HEK293 (cell line): ENCODE data around the gene TMEM202.

Source experiments
- CTCF ChIA-PET: fragments of 350-600 bp; formaldehyde crosslinking; extraction: SDS; loops from one replicate; lab custom pipeline; 2021; ENCODE audit warnings: antibody characterized with exemption; lab: Yijun Ruan, JAX
- POLR2A ChIA-PET: fragments of 300-600 bp; formaldehyde crosslinking; extraction: SDS; loops from one replicate; lab custom pipeline; 2020; ENCODE audit warnings: antibody characterized with exemption, inconsistent platforms; lab: Yijun Ruan, JAX
- H3K27ac ChIP-seq: fragments of 200-500 bp; sonication (Bioruptor generic); 2 replicates; pipeline ENCODE4 v1.5.1; 2014; ENCODE audit warnings: low read depth, low read length, control low read depth, inconsistent platforms; ENCODE audit errors: extremely low read depth
- H3K36me3 ChIP-seq, 2 experiments: fragments of 200-500 bp in 1 of 2; sonication (Bioruptor generic) in 1 of 2; 1 replicate in 1 of 2; 2 replicates in 1 of 2; pipeline ENCODE4 v1.5.1; 2014 to 2017; ENCODE audit warnings: inconsistent platforms in 2 of 2, low read length in 2 of 2; ENCODE audit not compliant: control insufficient read depth in 2 of 2, insufficient read depth in 1 of 2
- H3K4me1 ChIP-seq: fragments of 200-500 bp; sonication (Bioruptor generic); 2 replicates; pipeline ENCODE4 v1.5.1; 2014; ENCODE audit warnings: mild to moderate bottlenecking, low read length, inconsistent platforms; ENCODE audit not compliant: control insufficient read depth, insufficient read depth
- H3K4me3 ChIP-seq: 2 replicates; pipeline ENCODE4 v1.5.1; 2011; ENCODE audit warnings: low read depth, mild to moderate bottlenecking, control low read depth, low read length, moderate library complexity
- H3K9me3 ChIP-seq: fragments of 200-500 bp; sonication (Bioruptor generic); 2 replicates; pipeline ENCODE4 v1.5.1; 2014; ENCODE audit warnings: low read depth, low read length, inconsistent platforms; ENCODE audit not compliant: control insufficient read depth, insufficient read depth
- ATF2 ChIP-seq: fragments of 450-650 bp; formaldehyde crosslinking; IDR thresholded peaks from 2 replicates; pipeline ENCODE4 v1.5.1; 2016; ENCODE audit warnings: missing biosample characterization, missing genetic modification characterization, low read depth
- EGR2 ChIP-seq: fragments of 450-650 bp; formaldehyde crosslinking; IDR thresholded peaks from 2 replicates; pipeline ENCODE4 v1.5.1; 2016; ENCODE audit warnings: low read depth, missing biosample characterization, missing genetic modification characterization
- GLI4 ChIP-seq: fragments of 450-650 bp; formaldehyde crosslinking; IDR thresholded peaks from 2 replicates; pipeline ENCODE4 v1.5.1; 2016; ENCODE audit warnings: missing biosample characterization, missing genetic modification characterization
- HOXC10 ChIP-seq: sonication (generic); formaldehyde crosslinking; IDR thresholded peaks from 2 replicates; pipeline ENCODE4 v1.8.1; 2023; ENCODE audit warnings: mild to moderate bottlenecking, missing genetic modification reagents
- IKZF3 ChIP-seq: fragments of 450-650 bp; IDR thresholded peaks from 2 replicates; pipeline ENCODE4 v1.5.0; 2018; ENCODE audit warnings: missing biosample characterization, mild to moderate bottlenecking, missing genetic modification characterization, moderate library complexity
- OSR2 ChIP-seq: fragments of 450-650 bp; formaldehyde crosslinking; IDR thresholded peaks from 2 replicates; pipeline ENCODE4 v1.5.1; 2016; ENCODE audit warnings: missing biosample characterization, missing genetic modification characterization
- PRDM1 ChIP-seq: fragments of 450-650 bp; formaldehyde crosslinking; IDR thresholded peaks from 2 replicates; pipeline ENCODE4; 2016; ENCODE audit warnings: missing biosample characterization, missing genetic modification characterization
- REPIN1 ChIP-seq: fragments of 450-650 bp; formaldehyde crosslinking; IDR thresholded peaks from 2 replicates; pipeline ENCODE4 v1.5.1; 2017; ENCODE audit warnings: missing biosample characterization, missing genetic modification characterization, low read depth
- YY1 ChIP-seq: fragments of 450-650 bp; formaldehyde crosslinking; IDR thresholded peaks from 2 replicates; pipeline ENCODE4 v1.5.1; 2018; ENCODE audit warnings: missing biosample characterization, missing genetic modification characterization
- ZBTB1 ChIP-seq: fragments of 450-650 bp; formaldehyde crosslinking; IDR thresholded peaks from 2 replicates; pipeline ENCODE4 v1.5.1; 2016; ENCODE audit warnings: missing biosample characterization, missing genetic modification characterization
- ZBTB20 ChIP-seq: fragments of 450-650 bp; formaldehyde crosslinking; IDR thresholded peaks from 2 replicates; pipeline ENCODE4 v1.5.1; 2016; ENCODE audit warnings: missing biosample characterization, missing genetic modification characterization
- ZFHX2 ChIP-seq: fragments of 450-650 bp; formaldehyde crosslinking; conservative IDR thresholded peaks from 2 replicates; pipeline ENCODE4 v1.5.1; 2016; ENCODE audit warnings: missing biosample characterization, missing genetic modification characterization
- ZNF10 ChIP-seq: fragments of 450-650 bp; formaldehyde crosslinking; IDR thresholded peaks from 2 replicates; pipeline ENCODE4 v1.5.1; 2017; ENCODE audit warnings: missing biosample characterization, missing genetic modification characterization
- ZNF112 ChIP-seq: fragments of 450-650 bp; formaldehyde crosslinking; IDR thresholded peaks from 2 replicates; pipeline ENCODE4 v1.5.0; 2017; ENCODE audit warnings: missing biosample characterization, missing genetic modification characterization
- ZNF133 ChIP-seq: fragments of 450-650 bp; formaldehyde crosslinking; IDR thresholded peaks from 2 replicates; pipeline ENCODE4 v1.5.1; 2016; ENCODE audit warnings: missing biosample characterization, missing genetic modification characterization
- ZNF146 ChIP-seq: fragments of 450-650 bp; formaldehyde crosslinking; IDR thresholded peaks from 2 replicates; pipeline ENCODE4 v1.5.1; 2016; ENCODE audit warnings: missing biosample characterization, missing genetic modification characterization
- ZNF2 ChIP-seq: fragments of 450-650 bp; formaldehyde crosslinking; IDR thresholded peaks from 2 replicates; pipeline ENCODE4 v1.5.1; 2016; ENCODE audit warnings: missing biosample characterization, missing genetic modification characterization
- ZNF311 ChIP-seq: fragments of 450-650 bp; formaldehyde crosslinking; IDR thresholded peaks from 2 replicates; pipeline ENCODE4 v1.5.1; 2017; ENCODE audit warnings: missing biosample characterization, missing genetic modification characterization, borderline replicate concordance
- ZNF324 ChIP-seq: fragments of 450-650 bp; formaldehyde crosslinking; IDR thresholded peaks from 2 replicates; pipeline ENCODE4 v1.5.1; 2016; ENCODE audit warnings: missing biosample characterization, missing genetic modification characterization
- ZNF433 ChIP-seq: fragments of 450-650 bp; formaldehyde crosslinking; IDR thresholded peaks from 2 replicates; pipeline ENCODE4 v1.5.1; 2016; ENCODE audit warnings: missing biosample characterization, missing genetic modification characterization, low read depth
- ZNF596 ChIP-seq: fragments of 450-650 bp; IDR thresholded peaks from 2 replicates; pipeline ENCODE4 v1.5.0; 2018; ENCODE audit warnings: missing biosample characterization, mild to moderate bottlenecking, missing genetic modification characterization, moderate library complexity
- ZNF658 ChIP-seq: fragments of 450-650 bp; formaldehyde crosslinking; IDR thresholded peaks from 2 replicates; pipeline ENCODE4; 2016; ENCODE audit warnings: missing biosample characterization, missing genetic modification characterization
- ZNF660 ChIP-seq: fragments of 450-650 bp; IDR thresholded peaks from 2 replicates; pipeline ENCODE4 v1.5.1; 2018; ENCODE audit warnings: missing biosample characterization, mild to moderate bottlenecking, missing genetic modification characterization
- ZNF837 ChIP-seq: fragments of 450-650 bp; formaldehyde crosslinking; IDR thresholded peaks from 2 replicates; pipeline ENCODE4 v1.5.1; 2016; ENCODE audit warnings: missing biosample characterization, missing genetic modification characterization
- TF ChIP-seq, protein P1 (sequence below): fragments of 450-650 bp; formaldehyde crosslinking; IDR thresholded peaks from 2 replicates; pipeline ENCODE4 v1.5.1; 2017; ENCODE audit warnings: missing biosample characterization, mild to moderate bottlenecking, missing genetic modification characterization, moderate library complexity

TMEM202 gene

GRCh38 chr15:72451224-72451623 lies 53.1 kb downstream of the TMEM202 start:
- Histone ChIP-seq H3K36me3 (no peaks in the 10 kb centered on the region), H3K27ac (no peak overlapping the region), H3K4me1 (no peaks in the 10 kb centered on the region), H3K4me3 (no peak overlapping the region), H3K9me3 (no peaks in the 10 kb centered on the region)
- TF ChIP-seq IKZF3 (tag by site-specific recombination) (no peak), ZNF596 (tag by site-specific recombination) (no peak), ZNF311 (no peak), ZNF660 (tag by site-specific recombination) (no peak), OSR2 (no peak), ZNF2 (tag by site-specific recombination) (no peak), HOXC10 (CRISPR knock-in tag) (no peak), ZNF658 (tag by site-specific recombination) (no peak)
- ChIA-PET CTCF (no interaction called here), POLR2A (no interaction called here)

DNA sequence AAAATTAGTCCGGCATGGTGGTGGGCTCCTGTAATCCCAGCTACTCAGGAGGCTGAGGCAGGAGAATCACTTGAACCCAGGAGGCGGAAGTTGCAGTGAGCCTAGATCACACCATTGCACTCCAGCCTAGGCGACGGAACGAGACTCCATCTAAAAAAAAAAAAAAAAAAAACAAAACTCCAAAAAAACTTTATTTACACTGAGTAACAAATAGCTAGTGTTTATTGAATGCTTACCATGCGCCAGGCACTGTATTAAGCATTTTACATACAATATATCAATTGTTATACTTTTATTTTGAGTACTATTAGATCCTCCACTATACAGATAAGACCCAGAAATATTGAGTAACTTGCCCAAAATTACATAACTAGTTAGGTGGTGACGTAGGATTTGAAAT lies 58.6 kb downstream of the TMEM202 start:
- CTCF ChIA-PET, result interaction anchor here (0.6 kb wide), 2 partner anchors 42 to 80 kb away, joined by 3 read pairs; no protein-coding TSS in a partner anchor
- Histone ChIP-seq H3K27ac (no peak overlapping the region), H3K4me3 (no peak overlapping the region), H3K4me1 (no peaks in the 10 kb centered on the region), H3K9me3 (no peaks in the 10 kb centered on the region), H3K36me3 (no peaks in the 10 kb centered on the region)
- POLR2A ChIA-PET, result no interaction called here
- TF ChIP-seq ATF2 (tag by site-specific recombination), result no peak
- no peak for TF ChIP-seq ZNF324 (tag by site-specific recombination)
- no peak for TF ChIP-seq ZFHX2 (tag by site-specific recombination)
- no peak for TF ChIP-seq ZNF10
- no peak for TF ChIP-seq EGR2 (tag by site-specific recombination)
- TF ChIP-seq ZNF146 (tag by site-specific recombination), result no peak
- TF ChIP-seq ZBTB20 (tag by site-specific recombination), result no peak
- TF ChIP-seq ZNF133 (tag by site-specific recombination), result no peak
- TF ChIP-seq REPIN1 (tag by site-specific recombination), result no peak
- TF ChIP-seq, protein P1, sequence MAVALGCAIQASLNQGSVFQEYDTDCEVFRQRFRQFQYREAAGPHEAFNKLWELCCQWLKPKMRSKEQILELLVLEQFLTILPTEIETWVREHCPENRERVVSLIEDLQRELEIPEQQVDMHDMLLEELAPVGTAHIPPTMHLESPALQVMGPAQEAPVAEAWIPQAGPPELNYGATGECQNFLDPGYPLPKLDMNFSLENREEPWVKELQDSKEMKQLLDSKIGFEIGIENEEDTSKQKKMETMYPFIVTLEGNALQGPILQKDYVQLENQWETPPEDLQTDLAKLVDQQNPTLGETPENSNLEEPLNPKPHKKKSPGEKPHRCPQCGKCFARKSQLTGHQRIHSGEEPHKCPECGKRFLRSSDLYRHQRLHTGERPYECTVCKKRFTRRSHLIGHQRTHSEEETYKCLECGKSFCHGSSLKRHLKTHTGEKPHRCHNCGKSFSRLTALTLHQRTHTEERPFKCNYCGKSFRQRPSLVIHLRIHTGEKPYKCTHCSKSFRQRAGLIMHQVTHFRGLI (tag by site-specific recombination), result no peak
- no peak for TF ChIP-seq YY1 (tag by site-specific recombination)
- no peak for TF ChIP-seq GLI4 (tag by site-specific recombination)
- TF ChIP-seq ZNF433, result no peak
- TF ChIP-seq ZNF837 (tag by site-specific recombination), result no peak
- no peak for TF ChIP-seq ZBTB1 (tag by site-specific recombination)
- TF ChIP-seq ZNF112 (tag by site-specific recombination), result no peak
- no peak for TF ChIP-seq PRDM1
